ENCODE measurements around the gene SASH3. TPM values are rescaled to one million over a fixed set of nuclear protein-coding genes. Genes with fewer than 3 reads are reported as not detected.

SASH3 gene
- total and polyA plus RNA-seq, 2 experiments from 2014 or later: 0.06 TPM; not detected in 1

DNA sequence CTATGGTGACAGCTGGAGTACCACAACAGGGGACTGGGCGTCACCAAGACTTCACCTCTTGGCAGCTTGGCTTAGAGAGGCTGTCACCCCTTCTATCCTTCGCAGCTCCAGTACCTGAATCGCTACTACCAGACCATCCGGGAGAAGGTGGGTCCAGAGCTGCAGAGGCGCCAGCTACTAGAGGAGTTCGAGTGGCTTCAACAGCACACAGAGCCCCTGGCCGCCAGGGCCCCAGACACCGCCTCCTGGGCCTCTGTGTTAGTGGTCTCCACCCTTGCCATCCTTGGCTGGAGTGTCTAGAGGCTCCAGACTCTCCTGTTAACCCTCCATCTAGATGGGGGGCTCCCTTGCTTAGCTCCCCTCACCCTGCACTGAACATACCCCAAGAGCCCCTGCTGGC, 11.6 kb upstream of the SASH3 start:
- no peak for DNase-seq
- H3K79me2 ChIP-seq (ENCODE audit: insufficient read depth): no peaks in the 10 kb centered on the region
- H3K4me3 ChIP-seq: no peak overlapping the region
- no peak overlapping the region for H3K4me2 ChIP-seq (ENCODE audit: unreplicated experiment)
- H3K4me1 ChIP-seq (ENCODE audit: insufficient read depth): no peaks in the 10 kb centered on the region
- H2AFZ ChIP-seq: no peak overlapping the region
- no peaks in the 10 kb centered on the region for H3F3A ChIP-seq (ENCODE audit: insufficient read depth)
- WGBS, 2 experiments (ENCODE audit: low coverage in 1 of 2, low lambda C conversion rate in 2 of 2, missing lambda C conversion rate in 2 of 2): 90 to 93% methylated on average over 4 to 8 of the region's 8 CpGs
- H3K9ac ChIP-seq: no peak overlapping the region
- H3K9me2 ChIP-seq (ENCODE audit: insufficient read depth): no peaks in the 10 kb centered on the region
- H3K27me3 ChIP-seq (replicated peaks; ENCODE audit: insufficient read depth): no peaks in the 10 kb centered on the region
- no peak overlapping the region for H3K27ac ChIP-seq
- H4K20me1 ChIP-seq (ENCODE audit: insufficient read depth): no peaks in the 10 kb centered on the region
- H3K9me3 ChIP-seq (ENCODE audit: low read depth): no peaks in the 10 kb centered on the region
- TF ChIP-seq EZH2 (IDR thresholded peaks at IDR 0.05; ENCODE audit: insufficient read depth, poor library complexity, severe bottlenecking) (no peak), EZH2phosphoT487 (IDR thresholded peaks at IDR 0.05; ENCODE audit: insufficient read depth, low read depth) (no peak)
- in situ Hi-C loops (cut with MboI): no loop called here
- no peaks in the 10 kb centered on the region for H3K36me3 ChIP-seq (ENCODE audit: low read depth)

DNA sequence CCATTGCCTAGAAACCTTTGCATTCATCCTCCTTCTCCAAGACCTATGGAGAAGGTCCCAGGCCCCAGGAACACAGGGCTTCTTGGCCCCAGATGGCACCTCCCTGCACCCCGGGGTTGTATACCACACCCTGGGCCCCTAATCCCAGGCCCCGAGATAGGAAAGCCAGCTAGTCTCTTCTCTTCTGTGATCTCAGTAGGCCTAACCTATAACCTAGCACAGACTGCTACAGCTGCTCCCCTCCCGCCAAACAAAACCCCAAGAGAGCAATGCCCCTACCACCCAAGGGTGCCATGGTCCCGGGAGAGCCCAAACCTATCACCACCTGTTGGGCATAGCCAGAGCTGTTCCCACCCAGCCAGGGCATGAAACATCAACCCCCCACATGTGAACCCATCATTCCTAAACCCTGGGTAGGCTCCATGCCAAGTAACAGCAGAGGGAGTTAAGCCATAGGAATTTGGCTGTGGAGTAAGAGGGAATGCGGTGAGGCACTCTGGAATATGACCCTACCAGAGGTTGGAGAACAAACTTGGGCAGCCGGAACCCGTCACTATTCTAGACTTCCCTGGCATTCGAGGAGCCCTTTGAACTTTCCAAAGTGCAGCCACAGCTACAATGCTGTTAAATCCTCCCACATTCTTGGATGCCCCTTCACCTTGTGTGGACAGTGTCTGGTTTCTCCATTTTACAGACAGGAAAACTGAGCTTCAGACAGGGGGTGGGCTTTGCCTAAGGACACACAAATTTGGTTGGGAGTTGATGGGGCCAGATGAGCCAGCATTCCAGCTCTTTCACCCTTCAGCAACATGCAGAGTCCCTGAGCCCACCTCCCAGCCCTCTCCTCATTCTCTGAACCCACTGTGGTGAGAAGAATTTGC, 10.9 kb upstream of the SASH3 start:
- no peaks in the 10 kb centered on the region for H3K27me3 ChIP-seq (replicated peaks; ENCODE audit: insufficient read depth)
- H3K27ac ChIP-seq: no peak overlapping the region
- H2AFZ ChIP-seq: no peak overlapping the region
- DNase-seq: no peak
- H3K4me2 ChIP-seq (ENCODE audit: unreplicated experiment): no peak overlapping the region
- H4K20me1 ChIP-seq (ENCODE audit: insufficient read depth): no peaks in the 10 kb centered on the region
- WGBS, 2 experiments (ENCODE audit: low coverage in 1 of 2, low lambda C conversion rate in 2 of 2, missing lambda C conversion rate in 2 of 2): 82 to 94% methylated on average over 5 to 8 of the region's 8 CpGs
- H3F3A ChIP-seq (ENCODE audit: insufficient read depth): no peaks in the 10 kb centered on the region
- no peaks in the 10 kb centered on the region for H3K4me1 ChIP-seq (ENCODE audit: insufficient read depth)
- no peaks in the 10 kb centered on the region for H3K79me2 ChIP-seq (ENCODE audit: insufficient read depth)
- H3K9ac ChIP-seq: no peak overlapping the region
- H3K9me2 ChIP-seq (ENCODE audit: insufficient read depth): no peaks in the 10 kb centered on the region
- no peaks in the 10 kb centered on the region for H3K9me3 ChIP-seq (ENCODE audit: low read depth)
- H3K4me3 ChIP-seq: no peak overlapping the region
- TF ChIP-seq EZH2phosphoT487 (IDR thresholded peaks at IDR 0.05; ENCODE audit: insufficient read depth, low read depth) (no peak), EZH2 (IDR thresholded peaks at IDR 0.05; ENCODE audit: insufficient read depth, poor library complexity, severe bottlenecking) (no peak)
- no peaks in the 10 kb centered on the region for H3K36me3 ChIP-seq (ENCODE audit: low read depth)
- in situ Hi-C loops (cut with MboI): no loop called here

DNA sequence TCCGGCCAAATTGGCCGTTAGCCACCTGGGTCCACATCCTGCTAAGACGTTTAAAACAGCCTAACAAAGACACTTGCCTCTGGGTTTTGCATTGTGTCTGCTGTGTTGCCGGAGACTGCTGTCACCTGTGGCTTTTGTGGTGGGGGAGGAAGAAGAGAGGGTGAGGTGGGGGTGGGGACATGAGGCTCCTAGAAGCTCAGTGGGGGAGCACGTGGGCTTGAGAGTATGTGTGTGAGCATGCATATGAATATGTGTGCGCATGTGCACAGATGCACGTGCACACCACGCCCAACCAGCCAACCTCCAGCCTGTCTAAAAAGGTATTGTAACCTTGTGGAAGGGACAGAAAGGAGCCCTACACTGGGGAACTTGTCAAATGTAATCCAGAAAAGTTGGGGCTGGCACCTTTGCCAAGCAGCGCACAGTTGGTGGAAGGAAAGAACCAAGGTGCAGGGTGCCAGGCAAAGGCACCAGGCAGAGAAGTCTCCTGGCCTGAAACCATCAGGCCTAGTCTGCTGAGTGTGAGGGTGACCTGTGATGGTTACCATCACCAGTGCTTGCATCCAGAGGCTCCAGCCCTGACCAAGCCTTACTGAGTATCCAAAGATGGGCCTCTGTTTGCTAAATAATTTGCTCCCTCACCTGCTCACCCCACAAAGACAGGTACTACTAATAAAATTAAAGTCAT, 10.1 kb upstream of the SASH3 start:
- H3K9me2 ChIP-seq (ENCODE audit: insufficient read depth): no peaks in the 10 kb centered on the region
- H3K36me3 ChIP-seq (ENCODE audit: low read depth): no peaks in the 10 kb centered on the region
- H3K9me3 ChIP-seq (ENCODE audit: low read depth): no peaks in the 10 kb centered on the region
- in situ Hi-C loops (cut with MboI): no loop called here
- H2AFZ ChIP-seq: no peak overlapping the region
- TF ChIP-seq EZH2phosphoT487 (IDR thresholded peaks at IDR 0.05; ENCODE audit: insufficient read depth, low read depth): no peak
- TF ChIP-seq EZH2 (IDR thresholded peaks at IDR 0.05; ENCODE audit: insufficient read depth, poor library complexity, severe bottlenecking): no peak
- no peak overlapping the region for H3K9ac ChIP-seq
- no peaks in the 10 kb centered on the region for H3K79me2 ChIP-seq (ENCODE audit: insufficient read depth)
- no peak overlapping the region for H3K4me3 ChIP-seq
- no peaks in the 10 kb centered on the region for H4K20me1 ChIP-seq (ENCODE audit: insufficient read depth)
- H3K4me1 ChIP-seq (ENCODE audit: insufficient read depth): no peaks in the 10 kb centered on the region
- DNase-seq: no peak
- H3K27ac ChIP-seq: no peak overlapping the region
- WGBS, 2 experiments (ENCODE audit: low coverage in 1 of 2, low lambda C conversion rate in 2 of 2, missing lambda C conversion rate in 2 of 2): 50 to 63% methylated on average over 4 to 9 of the region's 9 CpGs
- H3F3A ChIP-seq (ENCODE audit: insufficient read depth): no peaks in the 10 kb centered on the region
- no peaks in the 10 kb centered on the region for H3K27me3 ChIP-seq (replicated peaks; ENCODE audit: insufficient read depth)
- no peak overlapping the region for H3K4me2 ChIP-seq (ENCODE audit: unreplicated experiment)

DNA sequence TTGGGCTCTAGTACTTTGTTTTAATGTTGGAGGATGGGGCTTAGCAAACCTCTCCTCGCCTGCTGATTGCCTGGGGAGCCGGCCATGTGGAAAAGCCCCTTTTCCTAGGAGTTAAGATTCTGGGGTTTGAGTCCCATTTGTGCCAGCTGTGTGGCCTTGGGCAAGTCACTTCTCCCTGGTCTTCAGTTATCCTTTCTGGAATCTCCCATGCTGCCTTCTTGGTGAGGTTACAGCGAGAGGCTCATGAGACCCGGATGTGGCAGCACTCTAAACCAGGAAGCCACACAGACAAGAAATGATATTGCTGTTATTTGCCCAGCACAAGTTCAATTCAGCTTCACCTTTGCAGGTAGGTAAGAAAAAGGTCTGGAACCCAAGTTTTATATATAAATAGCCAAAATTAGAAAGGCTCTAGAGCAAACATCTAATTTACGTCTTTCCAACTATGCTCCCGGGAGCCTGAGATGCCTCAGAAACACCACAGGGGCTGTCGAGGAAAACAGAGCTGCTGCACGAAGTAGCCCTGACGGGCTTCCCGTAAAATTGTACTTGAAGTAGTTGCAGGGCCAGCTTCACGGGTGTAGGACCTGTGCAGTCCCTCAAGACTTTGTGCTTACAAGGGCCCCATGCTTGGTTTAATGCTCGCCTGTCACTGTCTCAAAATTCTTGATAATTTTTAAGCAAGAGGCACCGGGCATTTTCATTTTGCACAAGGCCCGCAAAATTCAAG, 8.3 kb upstream of the SASH3 start:
- Histone ChIP-seq H3K4me3 (no peak overlapping the region), H4K20me1 (ENCODE audit: insufficient read depth) (no peaks in the 10 kb centered on the region), H3K27me3 (replicated peaks; ENCODE audit: insufficient read depth) (no peaks in the 10 kb centered on the region), H3K4me1 (ENCODE audit: insufficient read depth) (no peaks in the 10 kb centered on the region), H3K4me2 (ENCODE audit: unreplicated experiment) (no peak overlapping the region), H3K9me3 (ENCODE audit: low read depth) (no peaks in the 10 kb centered on the region), H3K36me3 (ENCODE audit: low read depth) (no peaks in the 10 kb centered on the region), H3K79me2 (ENCODE audit: insufficient read depth) (no peaks in the 10 kb centered on the region), H3K27ac (no peak overlapping the region), H3F3A (ENCODE audit: insufficient read depth) (no peaks in the 10 kb centered on the region), H2AFZ (no peak overlapping the region), H3K9ac (no peak overlapping the region), H3K9me2 (ENCODE audit: insufficient read depth) (no peaks in the 10 kb centered on the region)
- DNase-seq: no peak
- in situ Hi-C loops (cut with MboI): no loop called here
- TF ChIP-seq EZH2 (IDR thresholded peaks at IDR 0.05; ENCODE audit: insufficient read depth, poor library complexity, severe bottlenecking): no peak
- TF ChIP-seq EZH2phosphoT487 (IDR thresholded peaks at IDR 0.05; ENCODE audit: insufficient read depth, low read depth): no peak
- WGBS, 2 experiments (ENCODE audit: low coverage in 1 of 2, low lambda C conversion rate in 2 of 2, missing lambda C conversion rate in 2 of 2): 39 to 46% methylated on average over 9 to 14 of the region's 14 CpGs

Data from GM23248 (cell line).